GM23338 (cell line): ENCODE results near the gene UNC13A. TPM values are rescaled to one million over a fixed set of nuclear protein-coding genes. Genes with fewer than 3 reads are reported as not detected.

Experiments
- ATAC-seq: fragments of 200-7000 bp; cut with Tn5 transposase; 3 replicates; pipeline ENCODE4 v1.9.1; 2020
- DNase-seq: peaks from one replicate; pipeline ENCODE4 v3.0.0-alpha.2; 2015; ENCODE audit warnings: low spot score
- H2AFZ ChIP-seq: fragments of 200-600 bp; sonication (generic); 2 replicates; pipeline ENCODE4 v1.8.0; 2016; ENCODE audit warnings: antibody characterized with exemption, mild to moderate bottlenecking, moderate library complexity
- H3F3A ChIP-seq: fragments of 200-600 bp; sonication (generic); replicated peaks from 2 replicates; pipeline ENCODE4 v1.8.0; 2017; ENCODE audit warnings: antibody characterized with exemption, mixed run types, low read depth
- H3K27ac ChIP-seq: fragments of 200-600 bp; sonication (generic); 2 replicates; pipeline ENCODE4 v1.6.1; 2016; ENCODE audit warnings: low read depth
- H3K27me3 ChIP-seq: fragments of 200-600 bp; sonication (generic); 2 replicates; pipeline ENCODE4 v1.8.0; 2016; ENCODE audit warnings: mild to moderate bottlenecking, mixed run types, moderate library complexity; ENCODE audit not compliant: insufficient read depth
- H3K36me3 ChIP-seq: fragments of 200-600 bp; sonication (generic); 2 replicates; pipeline ENCODE4 v1.8.0; 2016; ENCODE audit warnings: mild to moderate bottlenecking; ENCODE audit not compliant: insufficient read depth
- H3K4me1 ChIP-seq: fragments of 200-600 bp; sonication (generic); 2 replicates; pipeline ENCODE4 v1.8.0; 2016; ENCODE audit warnings: mild to moderate bottlenecking, moderate library complexity; ENCODE audit not compliant: insufficient read depth
- H3K4me2 ChIP-seq: fragments of 200-600 bp; sonication (generic); 2 replicates; pipeline ENCODE4 v1.7.1; 2017; ENCODE audit warnings: mixed run types
- H3K4me3 ChIP-seq: fragments of 200-600 bp; sonication (generic); 2 replicates; pipeline ENCODE4 v1.6.1; 2016; ENCODE audit warnings: mixed run types
- H3K79me2 ChIP-seq: fragments of 200-600 bp; sonication (generic); replicated peaks from 2 replicates; pipeline ENCODE4 v1.8.0; 2017; ENCODE audit warnings: mild to moderate bottlenecking; ENCODE audit not compliant: insufficient read depth
- H3K9me2 ChIP-seq: fragments of 200-600 bp; sonication (generic); 2 replicates; pipeline ENCODE4 v1.8.0; 2017; ENCODE audit not compliant: insufficient read depth
- H4K20me1 ChIP-seq: fragments of 200-600 bp; sonication (generic); replicated peaks from 2 replicates; pipeline ENCODE4 v1.8.0; 2017; ENCODE audit warnings: mild to moderate bottlenecking; ENCODE audit not compliant: insufficient read depth
- H3K27ac Mint-ChIP-seq: 2 replicates; pipeline ENCODE4 v1.8.0; 2020; ENCODE audit warnings: inconsistent platforms, mild to moderate bottlenecking, moderate library complexity, mixed read lengths
- H3K27me3 Mint-ChIP-seq: 3 replicates; pipeline ENCODE4 v1.8.0; 2022; ENCODE audit warnings: low read depth, mild to moderate bottlenecking, moderate library complexity, mixed read lengths, inconsistent platforms; ENCODE audit not compliant: insufficient read depth, poor library complexity
- H3K36me3 Mint-ChIP-seq: 3 replicates; pipeline ENCODE4 v1.8.0; 2021; ENCODE audit warnings: low read depth, mild to moderate bottlenecking, inconsistent platforms, moderate library complexity, mixed read lengths
- H3K4me1 Mint-ChIP-seq: 3 replicates; pipeline ENCODE4 v1.8.0; 2020; ENCODE audit warnings: mild to moderate bottlenecking, inconsistent platforms, mixed read lengths
- H3K4me3 Mint-ChIP-seq: 3 replicates; pipeline ENCODE4 v1.8.0; 2021; ENCODE audit warnings: moderate library complexity, mild to moderate bottlenecking, inconsistent platforms, mixed read lengths
- H3K9me3 Mint-ChIP-seq: 3 replicates; pipeline ENCODE4 v1.8.0; 2020; ENCODE audit warnings: moderate library complexity, mild to moderate bottlenecking, inconsistent platforms, mixed read lengths
- CREB1 ChIP-seq: fragments of 250-450 bp; sonication (Bioruptor Pico); IDR thresholded peaks from 2 replicates; pipeline ENCODE4 v1.5.0; 2020; ENCODE audit warnings: low read depth, mild to moderate bottlenecking, moderate library complexity
- CTCF ChIP-seq, 2 experiments: fragments of 200-600 bp in 1 of 2; sonication (generic) in 1 of 2; conservative IDR thresholded peaks; 2 replicates each; pipeline versions ENCODE4 v1.5.1 to v1.6.1; 2016 to 2017; ENCODE audit warnings: antibody characterized with exemption in 2 of 2, low read depth in 2 of 2, mild to moderate bottlenecking in 2 of 2, moderate library complexity in 1 of 2
- ETS1 ChIP-seq: IDR thresholded peaks from 2 replicates; pipeline ENCODE4 v1.6.1; 2016; ENCODE audit warnings: antibody characterized with exemption
- EZH2 ChIP-seq: fragments of 200-600 bp; sonication (generic); IDR thresholded peaks from one replicate; pipeline ENCODE4 v1.8.0; 2017; ENCODE audit warnings: antibody characterized with exemption, mild to moderate bottlenecking, low read depth; ENCODE audit not compliant: unreplicated experiment
- EZH2phosphoT487 ChIP-seq: fragments of 200-600 bp; sonication (generic); IDR thresholded peaks from one replicate; pipeline ENCODE4 v1.8.1; 2018; ENCODE audit warnings: antibody characterized with exemption; ENCODE audit not compliant: unreplicated experiment
- JUNB ChIP-seq: IDR thresholded peaks from one replicate; pipeline ENCODE4 v1.6.1; 2016; ENCODE audit warnings: antibody characterized with exemption; ENCODE audit not compliant: unreplicated experiment
- NANOG ChIP-seq: IDR thresholded peaks from 2 replicates; pipeline ENCODE4 v1.6.1; 2016; ENCODE audit warnings: antibody characterized with exemption, borderline replicate concordance
- POLR2AphosphoS5 ChIP-seq: IDR thresholded peaks from 2 replicates; pipeline ENCODE4 v1.6.1; 2016; ENCODE audit warnings: antibody characterized with exemption, low read depth
- REST ChIP-seq: IDR thresholded peaks from one replicate; pipeline ENCODE4 v1.6.1; 2018; ENCODE audit warnings: antibody characterized with exemption; ENCODE audit not compliant: unreplicated experiment
- STAT1 ChIP-seq: IDR thresholded peaks from one replicate; pipeline ENCODE4 v1.6.1; 2016; ENCODE audit warnings: antibody characterized with exemption; ENCODE audit not compliant: unreplicated experiment
- ZNF114 ChIP-seq: fragments of 250-450 bp; sonication (Bioruptor Pico); IDR thresholded peaks from 2 replicates; pipeline ENCODE4 v1.5.0; 2020; ENCODE audit warnings: mild to moderate bottlenecking, moderate library complexity
- ZNF331 ChIP-seq: fragments of 250-450 bp; sonication (Bioruptor Pico); IDR thresholded peaks from 2 replicates; pipeline ENCODE4 v1.5.0; 2020; ENCODE audit warnings: low read depth, mild to moderate bottlenecking, moderate library complexity
- ZNF462 ChIP-seq: fragments of 250-450 bp; sonication (Bioruptor Pico); IDR thresholded peaks from 2 replicates; pipeline ENCODE4 v1.5.0; 2020; ENCODE audit warnings: mild to moderate bottlenecking, moderate library complexity
- polyA plus RNA-seq: library from polyadenylated mRNA; unstranded; fragments of >200 nt; fragmentation: Nextera tagmentation; extraction: Ambion mirVana; gene quantifications from 2 replicates; pipeline ENCODE4 v1.2.1, GENCODE V29; 2016
- total RNA-seq: library from RNA; depleted of rRNA; stranded (reverse); fragments of >200 nt; shearing (Covaris generic); gene quantifications from 2 replicates; pipeline ENCODE4 v1.2.3, GENCODE V29; 2014

The UNC13A gene
- total and polyA plus RNA-seq, 2 experiments from 2014 or later = 9.5 to 30.4 TPM

- ATAC-seq = no peak
- peaks cover 28% of the 10 kb centered on the region for H3K36me3 ChIP-seq
Measured at GRCh38 chr19:17641846-17642245, 46.3 kb downstream of the UNC13A start.

More at GRCh38 chr19:17641846-17642245, 46.3 kb downstream of the UNC13A start:
- peaks cover 3% of the 10 kb centered on the region for H3K27me3 Mint-ChIP-seq
- no peak for DNase-seq
- H3K27ac ChIP-seq = no peak overlapping the region
- H3K4me2 ChIP-seq = no peak overlapping the region
- no peak overlapping the region for H2AFZ ChIP-seq
- no peaks in the 10 kb centered on the region for H3K79me2 ChIP-seq
- H3K9me3 Mint-ChIP-seq = no peaks in the 10 kb centered on the region; the same call in 2 of the 3 replicates
- no peaks in the 10 kb centered on the region for H3K4me1 ChIP-seq
- H3K4me1 Mint-ChIP-seq = no peaks in the 10 kb centered on the region
- no peak overlapping the region for H3K4me3 ChIP-seq
- peaks cover 40% of the 10 kb centered on the region for H3K36me3 Mint-ChIP-seq
- no peaks in the 10 kb centered on the region for H3K27me3 ChIP-seq
- no peak overlapping the region for H3K27ac Mint-ChIP-seq
- H3K4me3 Mint-ChIP-seq = no peak overlapping the region
- peaks cover 5% of the 10 kb centered on the region; the same call in 1 of the 2 replicates for H3K9me2 ChIP-seq
- H3F3A ChIP-seq = no peaks in the 10 kb centered on the region
- no peak for TF ChIP-seq CREB1 (CRISPR knock-in tag)
- no peak for TF ChIP-seq ETS1
- TF ChIP-seq CTCF (conservative IDR thresholded peaks at IDR 0.05; ENCODE audit: low read depth in 2 of 2) = no peak
- TF ChIP-seq EZH2phosphoT487 = no peak
- no peak for TF ChIP-seq JUNB
- TF ChIP-seq ZNF114 (CRISPR knock-in tag) = no peak
- no peak for TF ChIP-seq ZNF331
- TF ChIP-seq NANOG = no peak
- TF ChIP-seq REST = no peak
- TF ChIP-seq POLR2AphosphoS5 = no peak
- TF ChIP-seq ZNF462 = no peak
- no peak for TF ChIP-seq STAT1
- no peak for TF ChIP-seq EZH2
- no peaks in the 10 kb centered on the region; the same call in none of the 2 replicates for H4K20me1 ChIP-seq
